Myocyte (in vitro differentiated cells): ENCODE data around the gene SYNDIG1. TPM values are rescaled to one million over a fixed set of nuclear protein-coding genes. Genes with fewer than 3 reads are reported as not detected.

Source experiments
- DNase-seq: peaks from one replicate; pipeline ENCODE4 v3.0.0-alpha.2; 2012; ENCODE audit warnings: low read depth
- polyA plus RNA-seq: library from polyadenylated mRNA; unstranded; fragments of >200 nt; gene quantifications from one replicate; pipeline ENCODE4 v1.2.1, GENCODE V29; 2012; ENCODE audit warnings: missing spikeins
- total RNA-seq: library from RNA; depleted of rRNA; stranded (reverse); fragments of >200 nt; gene quantifications from 2 replicates; pipeline ENCODE4 v1.2.3, GENCODE V29; 2014

SYNDIG1 gene
- total RNA-seq = not detected in 2 replicates
- not detected for polyA plus RNA-seq

- DNase-seq = no peak
Measured at GRCh38 chr20:24469116-24469893, at the start of gene SYNDIG1. Gene SYNDIG1, plus strand, starts transcription at chr20:24469629. Its CDS starts 73,469 bp downstream, at chr20:24543098.

- DNase-seq = no peak
Measured at GRCh38 chr20:24419786-24420185, 49.6 kb upstream of the SYNDIG1 start.

GRCh38 chr20:24420567-24420966 is 48.9 kb upstream of the SYNDIG1 start:
- DNase-seq = no peak

- no peak for DNase-seq
Measured at GRCh38 chr20:24421071-24421470, 48.4 kb upstream of the SYNDIG1 start.

- no peak for DNase-seq
Measured at GRCh38 chr20:24422091-24422760, 47.2 kb upstream of the SYNDIG1 start.

- no peak for DNase-seq
Measured at GRCh38 chr20:24423390-24424313, 45.8 kb upstream of the SYNDIG1 start.

- no peak for DNase-seq
Measured at GRCh38 chr20:24425523-24426135, 43.8 kb upstream of the SYNDIG1 start.

- DNase-seq = no peak
Measured at GRCh38 chr20:24431279-24432045, 38.0 kb upstream of the SYNDIG1 start.

- DNase-seq = no peak
Measured at GRCh38 chr20:24432046-24432442, 37.4 kb upstream of the SYNDIG1 start.

GRCh38 chr20:24436160-24436559 is 33.3 kb upstream of the SYNDIG1 start:
- no peak for DNase-seq

- no peak for DNase-seq
Measured at GRCh38 chr20:24437196-24438082, 32.0 kb upstream of the SYNDIG1 start.

- no peak for DNase-seq
Measured at GRCh38 chr20:24438331-24438730, 31.1 kb upstream of the SYNDIG1 start.

GRCh38 chr20:24439737-24440387 is 29.6 kb upstream of the SYNDIG1 start:
- DNase-seq = no peak

- no peak for DNase-seq
Measured at GRCh38 chr20:24441661-24442060, 27.8 kb upstream of the SYNDIG1 start.

- no peak for DNase-seq
Measured at GRCh38 chr20:24442909-24443308, 26.5 kb upstream of the SYNDIG1 start.

- no peak for DNase-seq
Measured at GRCh38 chr20:24443436-24443835, 26.0 kb upstream of the SYNDIG1 start.

GRCh38 chr20:24444526-24445190 is 24.8 kb upstream of the SYNDIG1 start:
- no peak for DNase-seq

GRCh38 chr20:24445510-24446170 is 23.8 kb upstream of the SYNDIG1 start:
- DNase-seq = no peak
